Activated T-helper 1 cell treated with anti-CD3 and anti-CD28 coated beads, Interleukin-2, amount 50 U/mL, for 16 hours (primary cell): ENCODE measurements around the gene HCK.
"Not testable (repeated sequence)": the region's sequence is repeated elsewhere in the genome, so short reads cannot be mapped to it uniquely, and the experiment has no call there.

Experiments
- DNase-seq, 2 donors: peaks; one replicate each; pipeline ENCODE4 v3.0.0-alpha.2; 2020; ENCODE audit warnings: low read depth in 1 of 2, low spot score in 1 of 2

HCK gene

DNA sequence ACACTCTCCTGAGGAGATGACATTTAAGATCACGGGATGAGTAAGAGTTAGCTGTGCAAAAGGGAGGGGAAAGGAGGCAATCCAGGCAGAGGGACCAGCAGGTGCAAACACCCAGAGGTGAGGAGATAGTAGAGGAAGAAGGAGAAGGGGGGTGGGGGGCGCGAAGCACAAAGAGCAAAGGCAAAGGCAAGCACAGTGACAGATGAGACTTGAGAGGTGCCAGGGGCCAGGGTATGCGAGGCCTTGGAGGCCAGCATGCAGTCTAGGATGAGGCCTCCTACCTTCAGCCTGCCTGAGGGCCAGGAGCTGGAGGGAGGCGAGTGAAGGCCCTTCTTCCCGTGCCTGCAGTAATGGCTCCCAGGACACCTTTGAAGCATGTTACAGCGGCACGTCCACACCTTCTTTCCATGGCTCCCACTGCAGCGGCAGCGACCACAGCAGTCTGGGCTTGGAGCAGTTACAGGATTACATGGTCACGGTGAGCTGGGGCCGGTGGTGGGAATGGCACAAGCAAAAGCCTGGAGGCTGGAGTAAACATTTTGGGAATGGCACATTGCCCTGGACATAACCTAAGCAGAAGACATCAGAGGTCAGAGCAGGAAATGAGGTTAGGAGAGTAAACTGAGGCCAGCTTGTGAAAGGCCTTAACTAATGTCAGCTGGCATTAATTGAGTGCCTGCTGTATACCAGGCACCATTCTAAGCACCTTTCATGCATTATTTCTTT is 23.2 kb upstream of the HCK start:
- DNase-seq: no peak

DNA sequence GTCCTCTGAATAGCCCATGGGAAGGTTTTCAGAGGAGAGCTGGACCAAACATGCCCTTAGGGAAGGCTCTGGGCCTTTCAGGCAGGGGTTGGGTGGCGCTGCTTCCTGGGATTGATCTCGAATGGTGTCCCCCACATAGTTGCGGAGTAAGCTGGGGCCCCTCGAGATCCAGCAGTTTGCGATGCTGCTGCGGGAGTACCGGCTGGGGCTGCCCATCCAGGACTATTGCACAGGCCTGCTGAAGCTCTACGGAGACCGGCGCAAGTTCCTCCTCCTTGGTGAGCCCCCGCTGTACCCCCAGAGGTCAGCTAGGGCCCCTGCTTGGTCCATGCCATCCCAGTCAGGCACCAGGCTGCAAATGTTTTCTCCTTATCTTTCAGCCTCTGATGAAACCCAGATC is 22.5 kb upstream of the HCK start:
- no peak for DNase-seq

DNA sequence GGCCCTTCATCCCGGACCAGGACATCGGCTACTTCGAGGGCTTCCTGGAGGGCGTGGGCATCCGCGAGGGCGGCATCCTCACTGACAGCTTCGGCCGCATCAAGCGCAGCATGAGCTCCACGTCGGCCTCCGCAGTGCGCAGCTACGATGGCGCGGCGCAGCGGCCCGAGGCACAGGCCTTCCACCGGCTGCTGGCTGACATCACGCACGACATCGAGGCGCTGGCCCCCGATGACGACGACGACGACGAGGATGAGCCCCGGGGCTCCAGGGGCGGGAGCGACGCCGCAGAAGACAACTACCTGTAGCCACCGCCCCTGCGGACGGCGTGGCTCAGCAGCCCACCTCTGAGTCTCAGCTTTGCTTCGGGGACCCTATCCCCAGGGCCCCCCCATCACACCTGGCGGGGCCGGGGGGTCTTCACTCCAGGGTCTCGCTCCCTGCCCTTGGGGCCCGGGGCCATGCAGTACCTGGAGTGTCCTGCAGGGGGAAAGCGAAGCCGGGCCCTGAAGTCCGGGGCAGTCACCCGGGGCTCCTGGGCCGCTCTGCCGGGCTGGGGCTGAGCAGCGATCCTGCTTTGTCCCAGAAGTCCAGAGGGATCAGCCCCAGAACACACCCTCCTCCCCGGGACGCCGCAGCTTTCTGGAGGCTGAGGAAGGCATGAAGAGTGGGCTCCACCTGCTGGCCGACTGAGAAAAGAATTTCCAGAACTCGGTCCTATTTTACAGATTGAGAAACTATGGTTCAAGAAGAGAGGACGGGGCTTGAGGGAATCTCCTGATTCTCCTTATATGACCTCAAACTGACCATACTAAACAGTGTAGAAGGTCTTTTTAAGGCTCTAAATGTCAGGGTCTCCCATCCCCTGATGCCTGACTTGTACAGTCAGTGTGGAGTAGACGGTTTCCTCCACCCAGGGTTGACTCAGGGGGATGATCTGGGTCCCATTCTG is 20.8 kb upstream of the HCK start:
- DNase-seq: peak; percentile 26 to 28

DNA sequence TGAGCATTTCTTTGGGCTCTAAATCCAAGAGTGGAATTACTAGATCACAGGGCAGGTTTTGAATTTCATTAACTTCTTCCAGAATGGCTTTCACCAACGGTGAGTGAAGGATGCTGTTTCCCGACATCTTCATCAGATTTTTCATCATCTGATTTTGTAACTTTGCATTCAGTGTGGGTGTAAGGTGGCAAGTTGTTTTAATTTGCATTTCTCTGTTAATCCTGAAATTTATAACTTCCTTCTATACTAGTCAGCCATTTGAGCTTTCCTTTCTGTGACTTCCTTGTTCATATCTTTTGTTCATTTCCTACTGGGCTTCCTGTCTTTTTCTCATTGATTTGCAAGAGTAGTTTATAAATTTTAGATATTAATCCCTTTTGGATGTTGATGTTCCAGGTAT is 18.7 kb upstream of the HCK start:
- no peak for DNase-seq

DNA sequence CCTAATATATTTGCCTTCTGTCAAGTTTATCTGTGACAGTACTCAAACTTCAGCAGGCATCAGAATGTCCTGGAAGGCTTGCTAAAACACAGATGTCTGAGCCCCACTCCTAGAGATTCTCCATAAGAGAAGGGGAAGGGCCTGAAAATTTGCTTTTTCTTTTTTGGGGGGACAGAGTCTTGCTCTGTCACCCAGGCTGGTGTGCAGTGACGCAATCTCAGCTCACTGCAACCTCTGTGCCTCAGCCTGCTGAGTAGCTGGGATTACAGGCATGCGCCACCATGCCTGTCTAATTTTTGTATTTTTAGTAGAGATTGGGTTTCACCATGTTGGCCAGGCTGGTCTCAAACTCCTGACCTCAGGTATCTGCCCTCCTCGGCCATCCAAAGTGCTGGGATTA is 18.3 kb upstream of the HCK start:
- not testable (repeated sequence) for DNase-seq

DNA sequence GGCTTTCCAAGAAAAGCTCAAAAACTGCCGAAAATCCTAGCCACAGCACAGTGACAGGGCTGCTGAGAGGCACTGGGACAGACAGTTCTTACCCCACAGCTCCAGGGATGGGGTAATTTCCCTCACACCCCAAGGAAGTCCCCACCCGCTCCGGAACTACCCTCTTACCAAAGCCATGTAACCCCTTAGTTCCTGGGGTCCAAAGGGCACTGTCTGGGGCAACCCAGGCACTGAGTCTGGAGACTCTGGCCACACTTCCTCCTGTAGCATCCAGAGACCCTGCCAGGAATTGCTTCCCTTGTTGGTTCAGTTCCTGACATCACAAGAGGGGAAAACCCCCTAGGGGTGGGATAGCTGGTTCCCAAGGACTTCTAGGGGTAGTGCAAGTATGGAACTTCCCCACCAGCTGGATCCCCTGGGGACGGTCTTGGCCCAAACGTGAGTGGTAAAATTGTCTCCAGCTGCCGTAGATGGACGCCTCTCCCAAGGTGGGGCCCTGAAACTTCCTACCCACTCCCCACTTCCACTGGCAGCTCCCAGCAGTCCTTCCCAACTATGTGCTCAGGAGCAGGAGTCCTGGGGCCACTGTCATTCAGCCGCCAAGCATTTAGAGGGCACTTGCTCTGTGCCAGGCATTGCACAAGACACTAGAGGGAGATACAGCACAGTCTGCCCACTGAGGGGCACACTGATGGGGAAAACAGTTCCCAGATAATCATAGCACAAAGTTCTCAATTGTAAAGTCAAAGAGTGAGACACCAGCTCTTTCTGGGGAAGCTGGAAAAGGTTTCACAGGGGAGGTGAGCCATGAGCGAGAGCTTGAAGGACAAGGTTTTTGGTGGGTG is 17.2 kb upstream of the HCK start:
- DNase-seq: no peak

DNA sequence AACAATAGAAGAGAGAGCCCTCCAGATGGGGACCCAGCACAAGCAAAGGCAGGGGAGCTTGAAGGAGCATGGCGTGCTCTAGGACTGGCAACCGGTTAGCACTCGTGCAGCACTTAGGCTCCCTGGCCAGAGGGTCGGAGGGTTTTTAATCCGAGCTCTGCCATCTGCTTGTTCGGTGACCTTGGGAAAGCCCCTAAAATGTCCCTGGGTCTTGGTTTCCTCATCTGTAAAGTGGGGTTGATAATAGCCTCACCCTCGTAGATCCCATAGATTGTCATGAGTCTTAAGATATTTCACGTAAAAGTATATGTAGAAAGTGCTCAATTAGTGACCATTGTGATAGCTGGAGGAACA is 16.6 kb upstream of the HCK start:
- no peak for DNase-seq

DNA sequence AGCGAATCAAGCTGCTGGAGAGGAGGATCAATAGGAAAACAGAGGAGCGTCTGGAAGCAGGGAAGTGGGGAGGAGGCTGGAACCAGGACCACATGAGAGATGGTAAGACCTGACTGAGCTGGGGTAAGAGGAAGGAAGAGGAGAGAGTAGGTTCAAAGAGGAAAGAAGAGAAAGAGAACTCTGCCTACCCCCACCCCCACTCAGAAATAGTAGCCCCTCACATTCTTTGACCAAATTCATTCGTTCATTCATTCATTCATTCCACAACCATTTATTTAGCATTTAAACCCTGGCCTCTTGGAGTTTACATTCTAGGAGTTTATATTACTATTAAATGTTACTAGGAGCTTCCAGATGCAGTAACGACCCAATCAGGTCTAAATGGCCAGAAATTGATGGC is 15.8 kb upstream of the HCK start:
- DNase-seq: no peak

DNA sequence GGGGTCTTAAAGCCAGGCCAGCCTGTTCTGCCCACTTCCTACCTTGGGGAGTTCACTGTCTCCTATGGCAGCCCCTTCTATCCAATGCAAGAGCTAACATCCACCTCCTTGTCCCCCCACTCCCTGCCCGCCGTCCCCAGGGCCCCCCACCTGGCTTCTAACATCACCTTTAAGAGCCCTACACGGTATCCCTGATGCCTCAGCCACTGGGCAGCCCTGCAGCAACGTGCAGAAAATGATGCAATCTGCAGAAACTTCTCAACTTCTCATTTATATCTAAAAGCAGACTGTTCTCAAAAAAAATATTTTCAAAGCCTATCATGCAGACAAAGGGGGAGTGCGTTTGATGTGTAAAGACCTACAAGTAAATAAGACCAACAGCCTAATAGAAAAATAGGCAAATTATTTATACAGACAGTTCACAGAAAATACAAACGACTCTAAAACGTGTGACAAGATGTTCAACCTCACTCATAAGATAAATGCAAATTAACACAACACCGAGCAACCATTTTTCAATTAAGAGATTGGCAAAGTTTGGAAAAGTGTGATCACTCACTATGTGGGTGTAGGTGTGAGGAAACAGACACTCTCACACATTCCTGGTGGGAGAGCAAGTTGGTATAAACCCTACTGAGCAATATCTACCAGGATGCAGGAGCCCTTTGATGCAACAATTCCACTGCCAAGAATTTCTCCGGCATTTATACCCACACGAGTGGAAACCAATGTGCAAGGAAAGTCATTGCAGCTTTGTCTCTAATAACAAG is 15.1 kb upstream of the HCK start:
- DNase-seq: no peak

DNA sequence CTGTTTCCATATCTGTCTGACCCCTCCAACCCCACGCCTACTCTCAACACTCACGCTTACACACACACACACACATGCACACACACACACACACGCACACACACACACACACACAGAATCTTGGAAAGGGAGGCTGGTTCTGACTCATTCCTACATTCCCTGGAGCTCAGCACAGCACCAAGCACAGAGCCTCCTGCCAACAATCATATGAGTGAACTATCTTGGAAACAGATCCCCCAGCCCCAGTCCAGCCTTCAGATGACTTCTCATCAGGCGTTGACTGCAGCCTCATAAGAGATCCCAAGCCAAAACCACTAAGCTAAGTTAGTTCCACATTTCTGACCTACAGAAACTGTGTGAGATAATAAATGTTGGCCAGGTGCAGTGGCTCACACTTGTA is 14.1 kb upstream of the HCK start:
- DNase-seq: no peak

DNA sequence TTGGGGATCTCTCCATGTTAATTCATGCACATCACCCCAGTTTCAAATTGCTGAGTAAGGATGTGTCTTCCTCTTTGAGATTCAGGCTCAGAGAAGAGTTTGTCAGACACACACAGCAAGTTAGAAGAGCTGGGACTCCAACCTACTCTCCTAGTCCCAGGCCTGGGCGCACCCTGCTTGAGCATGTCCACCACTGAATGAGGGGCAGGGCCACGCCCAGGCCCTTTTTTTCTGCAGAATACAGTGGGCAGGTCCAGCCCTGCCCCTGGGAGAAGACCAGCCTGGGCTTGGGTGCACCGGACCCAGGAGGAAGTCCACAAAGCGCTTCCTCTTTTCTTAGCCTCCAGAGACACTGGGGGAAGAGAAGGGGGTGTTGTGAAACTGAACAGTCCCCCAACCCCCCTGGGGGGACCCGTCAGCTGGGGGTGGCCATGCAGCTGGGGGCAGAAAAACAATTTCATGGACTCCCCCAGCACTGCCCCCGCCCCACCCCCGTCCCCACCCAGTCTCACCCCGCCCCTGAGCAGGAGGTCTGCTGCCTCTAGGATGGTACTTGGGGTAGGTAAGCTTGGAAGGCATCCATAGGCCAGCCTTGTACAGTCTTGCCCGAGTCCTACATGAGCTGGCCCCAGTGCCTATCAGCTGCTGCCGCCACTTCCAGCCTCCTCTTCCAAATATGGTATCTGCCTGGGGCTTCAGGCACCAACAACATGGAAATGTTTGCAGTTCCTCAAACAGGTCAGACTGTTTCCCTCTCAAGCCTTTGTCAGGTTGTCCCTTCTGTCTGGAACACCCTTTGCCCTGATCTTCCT is 11.7 kb upstream of the HCK start:
- DNase-seq: no peak

DNA sequence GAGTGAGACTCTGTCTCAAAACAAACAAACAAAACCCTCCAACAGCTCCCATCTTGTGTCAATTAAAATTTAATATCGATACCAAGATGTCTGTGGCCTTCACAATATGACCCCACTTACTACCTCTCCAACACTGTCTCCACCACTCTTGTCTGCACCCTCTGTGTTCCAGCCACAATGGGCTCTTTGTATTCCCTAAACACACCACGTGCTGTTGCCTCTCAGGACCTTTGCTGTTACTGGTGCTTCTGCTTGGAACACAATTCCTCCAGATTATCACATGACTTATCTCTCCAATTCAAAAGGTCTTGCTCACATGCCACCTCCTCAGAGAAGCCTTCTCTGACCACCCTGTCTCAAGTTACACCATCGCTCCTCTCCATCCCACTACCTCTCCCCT is 6.0 kb upstream of the HCK start:
- DNase-seq: no peak

DNA sequence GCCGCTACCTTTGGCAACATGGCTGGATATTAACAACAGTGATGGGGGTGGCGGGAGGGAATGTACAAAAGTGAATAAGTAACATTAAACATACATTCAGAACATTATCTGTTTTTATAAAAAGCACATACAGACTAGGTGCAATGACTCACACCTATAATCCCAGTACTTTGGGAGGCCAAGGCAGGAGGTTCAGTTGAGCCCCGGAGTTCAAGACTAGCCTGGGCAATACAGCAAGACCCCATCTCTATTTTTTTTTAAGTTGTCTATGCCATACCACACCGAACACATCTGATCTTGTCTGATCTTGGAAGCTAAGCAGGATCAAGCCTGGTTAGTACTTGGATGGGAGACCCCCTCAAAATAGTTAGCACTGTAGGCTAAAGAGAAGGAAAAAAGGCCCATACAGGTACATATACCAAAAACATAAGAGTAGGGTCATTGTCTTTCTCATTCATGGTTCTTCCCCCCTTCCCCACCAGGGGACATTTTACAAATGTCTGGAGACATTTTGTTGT is 1.7 kb upstream of the HCK start:
- no peak for DNase-seq

DNA sequence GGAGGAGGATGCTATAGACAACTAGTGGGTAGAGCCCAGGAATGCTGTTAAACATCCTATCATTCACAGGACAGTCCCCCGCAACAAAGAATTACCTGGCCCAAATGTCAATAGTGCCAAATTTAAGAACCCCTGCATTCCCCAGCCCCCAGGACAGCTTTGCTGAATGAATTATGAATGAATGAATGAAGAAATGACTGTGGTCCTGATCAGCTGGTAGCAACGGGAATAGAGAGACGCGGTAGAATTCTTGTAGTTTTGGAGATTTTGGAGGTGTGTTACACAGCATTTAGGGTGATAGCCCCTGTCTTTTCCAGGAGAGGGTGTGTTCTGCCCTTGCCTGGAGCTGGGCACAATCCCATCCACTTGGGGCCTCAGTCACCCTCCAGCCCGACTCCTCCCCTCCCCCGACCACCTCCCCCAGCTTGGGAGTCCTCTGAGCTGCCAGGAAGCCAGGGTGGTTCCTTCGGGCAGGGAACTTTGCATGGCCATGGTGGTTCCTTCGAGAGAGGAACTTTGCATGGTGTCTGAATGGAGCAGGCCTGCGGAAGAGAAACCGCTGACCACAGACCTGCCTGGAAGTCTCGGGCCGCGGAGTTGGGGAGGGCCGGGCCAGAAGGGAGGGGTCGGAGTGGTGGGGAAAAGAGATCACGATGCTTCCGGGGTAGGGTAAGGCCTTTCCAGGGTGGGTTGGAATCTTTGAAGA is 1.0 kb upstream of the HCK start:
- DNase-seq: no peak

DNA sequence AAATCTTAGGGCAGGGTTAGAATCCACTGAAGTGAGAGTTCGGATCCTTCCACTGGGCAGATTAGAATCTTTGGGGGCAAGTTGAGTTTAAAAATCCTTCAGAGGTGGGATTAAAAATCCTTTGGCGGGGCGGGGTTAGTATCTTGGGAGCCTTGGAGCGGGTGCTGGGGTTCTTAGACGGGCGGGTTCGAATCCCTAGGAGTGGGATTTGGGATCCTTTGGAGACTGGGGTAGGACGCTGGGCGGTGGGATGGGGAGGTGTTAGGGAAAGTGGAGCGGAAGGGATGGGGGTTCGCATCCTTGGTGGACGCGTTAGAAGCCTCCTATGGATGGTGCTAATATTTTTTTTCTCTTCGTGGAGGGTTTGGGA is 337 bp upstream of the HCK start:
- no peak for DNase-seq

DNA sequence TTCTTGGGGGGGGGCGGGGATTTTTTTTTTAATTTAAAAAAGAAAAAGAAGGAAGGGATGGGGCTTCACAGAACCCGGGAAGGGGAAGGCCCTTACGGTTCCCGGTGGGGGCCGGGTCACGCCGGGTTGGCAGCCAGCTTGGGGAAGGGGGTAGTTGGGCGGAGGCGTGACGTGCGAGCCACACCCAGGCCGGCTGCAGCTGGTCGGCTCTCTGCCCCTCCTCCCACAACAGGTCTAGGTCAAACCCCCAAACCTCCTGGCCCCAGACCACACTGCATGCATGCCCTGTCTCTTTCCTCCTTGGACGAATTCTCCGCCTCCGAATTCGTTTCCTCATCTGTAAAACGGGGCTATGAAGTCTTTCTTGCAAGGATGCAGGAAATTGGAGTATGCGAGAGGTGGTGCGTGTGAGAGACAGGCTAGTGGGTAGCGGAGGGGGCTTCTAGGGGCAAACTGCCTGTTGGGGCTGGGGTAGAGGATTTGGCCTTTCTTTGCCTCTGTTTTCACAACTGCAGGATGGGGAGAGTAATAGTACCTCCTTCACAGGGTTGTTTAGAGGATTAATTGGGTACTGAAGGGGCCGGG is 828 bp downstream of the HCK start:
- DNase-seq: no peak

DNA sequence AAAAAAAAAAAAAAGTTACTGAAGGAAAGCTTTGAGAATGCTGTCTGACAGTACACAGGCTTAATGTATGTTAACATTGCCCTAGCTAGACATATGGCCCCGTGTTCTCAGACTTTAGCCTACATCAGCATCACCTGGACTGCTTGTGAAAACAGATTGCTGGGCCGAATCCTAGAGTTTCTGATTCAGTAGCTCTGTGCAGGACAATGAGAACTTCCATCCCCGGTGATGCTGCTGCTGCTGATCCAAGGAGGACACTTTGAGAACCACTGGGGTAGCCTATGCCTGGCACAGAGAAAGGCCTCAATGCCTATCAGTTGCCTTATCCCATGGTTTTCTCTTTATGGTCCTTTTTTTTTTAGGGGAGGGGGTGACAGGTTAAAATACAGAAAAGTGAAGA is 1.6 kb downstream of the HCK start:
- DNase-seq: no peak

DNA sequence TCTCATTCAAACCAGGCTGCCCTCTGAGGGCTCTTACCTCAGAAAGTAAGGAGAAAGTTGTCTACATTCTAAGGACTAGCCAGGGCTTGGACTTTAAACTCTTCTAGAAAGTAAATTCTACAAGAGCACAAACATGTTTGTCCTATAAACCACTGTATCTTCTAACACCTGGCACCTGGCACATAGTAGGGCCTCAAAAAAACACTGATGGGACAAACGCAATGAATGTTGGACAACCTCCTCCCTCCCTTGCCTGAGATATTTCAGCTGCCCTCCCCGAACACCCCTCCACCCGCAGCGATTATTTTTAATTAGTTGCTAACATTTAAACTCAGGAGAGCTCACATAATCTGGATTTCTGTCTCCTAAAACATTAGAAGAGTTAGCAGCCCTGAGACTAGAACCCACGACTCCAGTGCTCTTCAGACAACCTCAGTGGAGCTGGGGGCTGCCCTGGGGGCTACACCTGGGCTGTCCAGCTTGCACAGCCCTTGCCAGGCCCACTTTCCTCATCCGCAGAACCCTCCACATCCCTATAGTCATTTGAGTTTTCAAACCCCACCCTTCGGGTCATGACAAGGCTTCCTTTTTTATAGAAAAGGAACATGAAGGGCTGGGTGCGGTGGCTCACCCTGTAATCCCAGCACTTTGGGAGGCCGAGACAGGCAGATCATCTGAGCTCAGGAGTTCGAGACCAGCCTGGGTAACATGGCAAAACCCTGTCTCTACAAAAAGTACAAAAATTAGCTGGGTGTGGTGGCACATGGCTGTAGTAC is 4.9 kb downstream of the HCK start:
- no peak for DNase-seq
